SKM-1 (cell line): Measurements from ENCODE around the gene NEXMIF.
A peak's percentile ranks its signal among the peaks of the same experiment; 100 is the strongest.
"Not testable (repeated sequence)": the region's sequence is repeated elsewhere in the genome, so short reads cannot be mapped to it uniquely, and the experiment has no call there.

Source experiments
- DNase-seq: peaks from one replicate; lab custom pipeline; 2025; ENCODE audit not compliant: unreplicated experiment; lab: John Stamatoyannopoulos, UW

The NEXMIF gene

DNA sequence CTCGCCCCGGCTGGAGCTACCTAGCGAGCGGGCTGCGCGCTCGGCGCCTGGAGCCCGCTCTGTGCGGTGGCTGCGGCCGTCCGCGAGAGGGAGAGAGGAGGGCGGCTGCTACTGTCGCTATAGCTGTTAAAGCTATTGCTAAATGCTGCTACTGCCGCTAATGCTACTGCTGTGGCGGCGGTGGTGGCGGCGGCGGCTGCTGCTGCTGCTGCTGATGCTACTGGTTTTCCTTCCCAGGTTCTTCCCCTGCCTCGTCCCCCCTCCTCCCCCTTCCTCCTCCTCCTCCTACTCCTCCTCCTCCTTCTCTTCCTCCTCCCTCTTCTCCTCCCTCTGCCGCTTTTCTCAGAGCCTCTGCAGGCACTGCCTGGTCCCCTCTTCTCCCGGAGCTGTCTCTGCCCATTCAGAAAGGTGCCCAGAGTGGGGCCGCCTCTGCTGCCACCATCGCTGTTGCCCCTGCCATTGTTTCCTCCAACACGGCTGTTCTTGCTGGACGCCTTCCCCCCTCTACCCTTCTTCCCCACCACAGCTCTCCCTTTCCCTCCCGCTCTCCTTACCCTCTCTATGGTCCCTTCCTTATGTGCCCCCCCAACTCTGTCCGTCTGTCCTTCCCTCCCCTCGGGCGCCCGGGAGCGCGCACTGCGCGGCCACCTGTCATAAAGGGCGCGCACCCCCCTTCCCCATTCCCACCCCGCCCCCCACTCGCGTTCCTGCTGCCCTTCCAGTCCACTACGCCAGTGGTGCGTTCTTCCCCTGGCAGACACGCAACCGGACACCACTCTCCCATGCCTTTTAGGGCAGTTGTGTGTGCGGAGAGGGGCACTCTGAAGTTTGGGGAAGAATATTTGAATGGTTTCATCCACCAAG, at the start of gene NEXMIF:
Gene NEXMIF, minus strand, starts transcription at position 228 of the 864 bp plus-strand sequence.
- peak; percentile 10 for DNase-seq

GRCh38 chrX:74961962-74962361, 36.7 kb upstream of the NEXMIF start:
- DNase-seq: not testable (repeated sequence)

DNA sequence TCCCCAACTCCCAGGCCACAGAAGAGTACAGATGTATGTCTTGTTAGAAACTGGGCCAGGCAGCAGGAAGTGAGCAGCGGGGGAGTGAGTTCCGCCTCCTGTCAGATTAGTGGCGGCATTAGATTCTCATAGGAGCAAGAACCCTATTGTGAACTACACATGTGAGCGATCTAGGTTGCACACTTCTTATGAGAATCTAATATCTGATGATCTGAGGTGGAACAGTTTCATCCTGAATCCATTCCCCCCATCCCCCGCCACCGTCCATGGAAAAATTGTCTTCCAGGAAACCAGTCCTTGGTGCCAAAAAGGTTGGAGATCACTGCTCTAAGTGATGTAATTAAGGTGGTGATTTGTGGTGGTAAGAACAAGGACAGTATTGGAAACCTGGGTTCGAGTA, 24.5 kb upstream of the NEXMIF start:
- DNase-seq: no peak

GRCh38 chrX:74940414-74940813, 15.2 kb upstream of the NEXMIF start:
- no peak for DNase-seq

GRCh38 chrX:74931214-74931613, 6.0 kb upstream of the NEXMIF start:
- DNase-seq: no peak

DNA sequence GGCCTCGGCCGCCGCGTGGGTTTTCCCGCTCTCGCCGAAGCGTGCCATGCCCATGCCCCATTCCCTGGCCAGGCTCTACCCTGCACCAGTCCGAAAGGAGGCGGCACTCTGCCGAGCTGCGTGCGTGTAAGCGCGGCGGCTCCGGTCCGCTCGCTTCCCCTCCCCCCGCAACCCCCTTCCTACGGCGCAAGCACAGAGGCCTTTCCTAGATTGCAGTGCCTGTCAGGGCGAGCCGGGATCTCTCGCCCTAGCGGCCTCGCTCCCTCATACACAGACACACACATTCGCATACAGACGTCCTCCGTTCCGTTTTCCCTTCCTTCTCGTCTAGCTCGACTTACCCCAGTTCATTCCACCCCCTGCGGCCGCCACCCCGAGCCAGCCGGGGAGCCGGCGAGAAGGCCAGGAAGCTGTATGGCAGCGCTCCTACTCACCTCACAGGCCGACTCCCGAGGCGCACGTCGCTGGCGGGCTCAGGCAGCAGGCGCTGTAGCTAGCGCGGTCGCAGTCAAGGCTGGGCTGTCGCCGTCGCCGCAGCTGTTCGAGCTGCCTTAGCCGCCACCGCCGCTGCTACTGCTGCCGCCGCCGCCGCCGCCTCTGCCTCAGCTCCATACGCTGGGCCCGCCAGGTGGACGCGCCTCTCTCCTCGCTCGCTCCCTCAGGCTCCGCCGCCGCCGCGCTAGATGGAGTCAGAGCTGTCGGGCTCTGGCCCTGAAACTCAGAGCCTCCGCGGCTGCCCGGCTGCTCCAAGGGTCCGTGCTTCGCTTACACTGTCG, 615 bp downstream of the NEXMIF start:
- no peak for DNase-seq

- no peak for DNase-seq
Observed at GRCh38 chrX:74923942-74924448, 1.3 kb downstream of the NEXMIF start.

- no peak for DNase-seq
Observed at GRCh38 chrX:74922922-74923543, 2.2 kb downstream of the NEXMIF start.

DNA sequence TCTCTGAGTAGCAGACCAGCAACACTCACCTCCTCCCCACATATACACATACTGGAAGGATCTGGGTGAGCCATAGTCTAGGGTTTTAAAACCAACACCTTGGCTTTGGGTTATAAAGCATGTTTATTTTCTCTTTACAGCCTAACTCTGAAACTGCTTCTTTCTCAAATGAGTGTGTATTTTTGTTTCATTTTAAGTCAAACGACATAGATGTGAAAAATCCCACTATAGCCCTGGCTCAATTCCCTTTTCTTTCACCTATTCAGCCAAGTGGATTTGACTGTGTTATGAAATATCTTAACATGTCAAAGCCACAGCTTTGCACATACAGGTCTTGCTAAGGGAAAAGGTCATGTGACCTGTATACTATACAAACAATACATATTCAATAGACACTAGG, 13.8 kb downstream of the NEXMIF start:
- DNase-seq: no peak

- DNase-seq: no peak
Observed at GRCh38 chrX:74906417-74906816, 18.8 kb downstream of the NEXMIF start.

GRCh38 chrX:74902806-74903205, 22.4 kb downstream of the NEXMIF start:
- no peak for DNase-seq

DNA sequence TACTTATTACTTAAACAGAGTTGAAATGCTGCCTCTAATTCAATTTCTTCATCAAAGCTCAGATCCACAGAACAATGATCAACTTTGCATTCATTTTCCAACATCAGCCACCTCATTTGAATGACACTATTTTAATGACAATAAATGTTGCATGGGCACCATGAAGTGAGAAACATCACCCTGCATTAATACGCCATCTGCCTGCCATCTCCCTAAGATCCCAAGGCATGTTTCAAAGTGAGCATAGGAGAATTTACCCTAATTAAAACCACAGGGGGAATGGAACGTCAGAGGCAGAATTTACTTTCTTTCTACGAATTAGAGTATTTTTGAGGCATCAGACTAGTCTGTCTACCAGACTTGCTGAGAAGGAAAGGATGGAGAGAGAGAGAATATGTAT, 32.7 kb downstream of the NEXMIF start:
- no peak for DNase-seq

DNA sequence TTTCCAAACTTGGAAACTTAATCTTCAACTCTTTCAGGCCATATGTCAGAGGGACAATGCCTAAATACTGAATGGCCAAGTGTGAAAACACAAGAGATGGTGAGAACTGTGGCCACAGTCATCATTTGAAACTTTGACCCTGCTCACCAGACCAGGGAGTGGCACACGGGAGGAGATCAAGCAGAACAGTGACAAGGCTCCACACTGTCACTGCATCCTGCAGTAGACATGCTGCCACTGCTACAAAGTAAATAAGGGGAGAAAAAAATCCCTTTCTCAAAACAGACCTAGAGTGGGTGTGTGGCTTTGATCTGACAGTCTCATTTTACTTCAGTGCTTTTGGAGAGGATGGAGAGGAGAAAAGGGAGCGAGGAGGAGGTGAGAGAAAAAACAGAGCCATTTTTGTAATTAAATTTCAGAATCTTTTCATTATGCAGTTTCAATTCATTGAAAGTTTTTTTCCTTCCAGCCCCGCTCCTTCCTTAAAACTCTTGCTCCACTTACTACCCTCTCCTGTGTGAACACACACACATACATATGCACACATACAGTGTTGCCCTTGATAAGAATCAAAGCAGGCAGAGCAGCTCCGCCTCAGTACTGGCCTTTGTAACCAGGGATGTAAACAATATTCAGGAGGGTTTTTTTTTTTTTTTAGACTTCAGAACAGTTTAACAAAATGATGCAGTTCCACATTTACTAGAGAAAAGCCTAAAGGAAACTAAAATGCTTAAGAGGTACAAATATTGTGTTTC, 34.4 kb downstream of the NEXMIF start:
- DNase-seq: no peak

GRCh38 chrX:74882383-74882782, 42.9 kb downstream of the NEXMIF start:
- DNase-seq: not testable (repeated sequence)

- no peak for DNase-seq
Observed at GRCh38 chrX:74865725-74866124, 59.5 kb downstream of the NEXMIF start.

DNA sequence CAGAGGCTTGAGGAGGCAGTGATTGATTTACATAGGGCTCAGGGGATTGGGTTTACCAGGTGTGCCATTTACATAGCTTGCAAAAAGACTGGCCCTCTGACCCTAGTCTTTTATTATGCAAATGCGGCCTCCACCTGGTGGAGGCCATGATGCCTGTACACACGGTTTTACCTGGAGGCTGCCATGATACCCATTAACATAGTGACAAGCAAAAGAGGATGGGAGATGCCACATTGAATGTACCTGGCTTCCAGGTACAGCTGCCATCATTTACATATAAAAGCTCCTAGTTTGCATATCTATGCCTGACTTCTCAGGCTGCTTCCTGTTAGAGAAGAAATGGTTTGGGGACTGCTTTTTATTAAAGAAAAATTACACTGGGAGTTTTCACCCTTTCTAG, 72.0 kb downstream of the NEXMIF start:
- DNase-seq: no peak

DNA sequence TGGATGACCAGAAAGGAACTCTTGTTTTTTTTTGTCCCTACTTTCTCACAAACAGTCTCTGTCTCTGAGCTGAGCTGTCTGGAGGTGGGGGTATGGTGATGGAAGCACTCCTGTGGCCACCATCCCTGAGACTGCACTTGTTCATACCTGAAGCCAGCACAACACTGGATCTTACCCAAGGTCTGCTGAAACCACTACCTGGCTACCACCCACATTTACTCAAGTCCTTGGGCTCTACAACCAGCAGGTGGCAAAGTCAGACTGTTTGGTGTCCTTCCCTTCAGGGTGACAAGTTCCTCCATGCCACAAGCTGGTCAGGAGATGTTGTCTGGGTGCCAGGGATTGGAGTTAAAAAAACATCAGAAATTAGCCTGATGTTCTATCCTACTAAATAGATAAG, 89.7 kb downstream of the NEXMIF start:
- no peak for DNase-seq

GRCh38 chrX:74819797-74820196, 105.5 kb downstream of the NEXMIF start:
- not testable (repeated sequence) for DNase-seq

GRCh38 chrX:74814681-74815080, 110.6 kb downstream of the NEXMIF start:
- DNase-seq: no peak

DNA sequence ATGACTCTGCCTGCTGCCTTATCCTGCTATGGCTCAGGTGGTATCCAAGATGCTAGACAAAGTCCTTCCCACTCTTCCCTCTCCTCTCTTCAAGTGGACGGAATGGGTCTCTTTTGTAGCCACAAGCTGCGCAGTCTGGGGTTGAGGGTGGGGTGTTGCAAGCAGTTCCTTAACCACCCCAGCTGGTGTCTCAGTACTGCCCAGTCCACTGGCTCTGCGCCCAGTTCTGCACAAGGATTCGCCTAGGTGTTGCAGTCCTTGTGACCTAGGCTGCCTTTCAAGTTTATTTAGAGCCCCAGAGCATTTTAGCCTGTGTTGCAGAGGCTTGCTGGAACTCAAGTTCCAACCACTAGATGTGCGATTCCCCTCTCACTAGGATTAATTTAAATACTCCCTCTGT, 120.7 kb downstream of the NEXMIF start:
- no peak for DNase-seq

- DNase-seq: no peak
Observed at GRCh38 chrX:74800062-74800461, 125.2 kb downstream of the NEXMIF start.
